ENCODE data around the gene SHISA8.

Gene SHISA8

GRCh38 chr22:41925783-41926460 is 11.0 kb upstream of the SHISA8 start:
- H3K4me3 ChIP-seq (ENCODE audit: low read length), result peak overlapping the region; percentile 77
- no peak for TF ChIP-seq ZNF274 (IDR thresholded peaks at IDR 0.05; ENCODE audit: low read depth, low read length)

GRCh38 chr22:41923595-41924276 is 8.9 kb upstream of the SHISA8 start:
- no peak overlapping the region; the same call in 1 of the 2 replicates for H3K4me3 ChIP-seq (ENCODE audit: low read length)
- no peak for TF ChIP-seq ZNF274 (IDR thresholded peaks at IDR 0.05; ENCODE audit: low read depth, low read length)

- no peak for TF ChIP-seq ZNF274 (IDR thresholded peaks at IDR 0.05; ENCODE audit: low read depth, low read length)
- H3K4me3 ChIP-seq (ENCODE audit: low read length), result no peak overlapping the region
These were observed 8.2 kb upstream of the SHISA8 start for GRCh38 chr22:41922940-41923594.

GRCh38 chr22:41922328-41922727 is 7.5 kb upstream of the SHISA8 start:
- TF ChIP-seq ZNF274 (IDR thresholded peaks at IDR 0.05; ENCODE audit: low read depth, low read length), result no peak
- no peak overlapping the region; the same call in 1 of the 2 replicates for H3K4me3 ChIP-seq (ENCODE audit: low read length)

- no peak for TF ChIP-seq ZNF274 (IDR thresholded peaks at IDR 0.05; ENCODE audit: low read depth, low read length)
- H3K4me3 ChIP-seq (ENCODE audit: low read length), result peak overlapping the region; percentile 19; the same call in 1 of the 2 replicates
These were observed 5.5 kb upstream of the SHISA8 start for GRCh38 chr22:41920271-41920976.

- no peak for TF ChIP-seq ZNF274 (IDR thresholded peaks at IDR 0.05; ENCODE audit: low read depth, low read length)
- peak overlapping the region; percentile 27; the same call in 1 of the 2 replicates for H3K4me3 ChIP-seq (ENCODE audit: low read length)
These were observed 4.7 kb upstream of the SHISA8 start for GRCh38 chr22:41919357-41920224.

GRCh38 chr22:41917903-41918791 is 3.3 kb upstream of the SHISA8 start:
- H3K4me3 ChIP-seq (ENCODE audit: low read length), result no peak overlapping the region
- TF ChIP-seq ZNF274 (IDR thresholded peaks at IDR 0.05; ENCODE audit: low read depth, low read length), result no peak

GRCh38 chr22:41917375-41917902 is 2.6 kb upstream of the SHISA8 start:
- no peak for TF ChIP-seq ZNF274 (IDR thresholded peaks at IDR 0.05; ENCODE audit: low read depth, low read length)
- H3K4me3 ChIP-seq (ENCODE audit: low read length), result no peak overlapping the region

- TF ChIP-seq ZNF274 (IDR thresholded peaks at IDR 0.05; ENCODE audit: low read depth, low read length), result no peak
- no peak overlapping the region for H3K4me3 ChIP-seq (ENCODE audit: low read length)
These were observed 2.0 kb upstream of the SHISA8 start for GRCh38 chr22:41916745-41917358.

GRCh38 chr22:41915786-41916493 is 1.1 kb upstream of the SHISA8 start:
- no peak for TF ChIP-seq ZNF274 (IDR thresholded peaks at IDR 0.05; ENCODE audit: low read depth, low read length)
- no peak overlapping the region for H3K4me3 ChIP-seq (ENCODE audit: low read length)

GRCh38 chr22:41914611-41915034 is 251 bp downstream of the SHISA8 start:
- no peak for TF ChIP-seq ZNF274 (IDR thresholded peaks at IDR 0.05; ENCODE audit: low read depth, low read length)
- peak overlapping the region; percentile 42; the same call in 1 of the 2 replicates for H3K4me3 ChIP-seq (ENCODE audit: low read length)
